AG10803 (cell line): ENCODE measurements around the gene INPP5A.

Experiments
- DNase-seq: peaks from one replicate; pipeline ENCODE4 v3.0.0; 2010; ENCODE audit warnings: low read depth
- H3K4me3 ChIP-seq: 2 replicates; pipeline ENCODE4 v1.5.1; 2011; ENCODE audit warnings: mild to moderate bottlenecking, low read length, control low read depth
- TF ChIP-seq, protein P1 (sequence below): conservative IDR thresholded peaks from 2 replicates; pipeline ENCODE4 v1.5.1; 2011; ENCODE audit warnings: mild to moderate bottlenecking, low read length, control low read depth, inconsistent platforms

Gene INPP5A

DNA sequence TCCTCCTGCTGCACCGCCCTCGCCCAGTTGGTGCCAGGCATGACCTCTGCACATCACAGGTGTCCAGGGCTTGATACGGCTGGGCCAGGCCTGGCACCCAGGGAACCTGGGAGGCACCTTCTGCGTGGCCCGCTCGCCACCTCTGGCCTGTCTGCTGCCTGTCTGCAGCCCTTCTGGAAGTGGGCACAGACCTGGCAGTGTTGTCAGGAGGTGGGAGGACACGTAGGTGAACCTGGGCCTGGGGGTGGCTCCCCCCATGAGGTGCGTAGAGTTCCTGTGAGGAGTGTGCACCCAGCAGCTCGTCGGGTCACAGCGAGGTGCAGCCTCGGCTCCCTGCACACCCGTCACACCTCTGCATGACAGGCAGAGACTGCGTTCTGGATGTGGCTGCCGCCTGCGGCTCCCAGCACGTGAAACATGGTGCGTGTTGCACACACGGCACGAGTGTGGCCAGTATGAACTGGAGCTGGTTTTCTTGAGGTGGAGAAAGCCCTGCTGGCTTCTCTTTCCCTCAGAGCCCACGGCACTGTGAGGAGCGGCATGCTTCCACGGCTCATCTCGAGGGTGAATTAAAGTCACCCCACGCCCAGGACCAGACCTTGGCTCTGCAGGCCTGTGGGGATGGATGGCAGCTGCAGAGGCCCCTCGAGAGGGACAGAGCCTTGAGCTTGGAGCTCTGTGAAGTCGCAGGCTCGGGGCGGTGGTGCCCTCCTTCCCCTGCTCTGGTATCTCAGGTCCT is 24.8 kb downstream of the INPP5A start:
- TF ChIP-seq, protein P1, sequence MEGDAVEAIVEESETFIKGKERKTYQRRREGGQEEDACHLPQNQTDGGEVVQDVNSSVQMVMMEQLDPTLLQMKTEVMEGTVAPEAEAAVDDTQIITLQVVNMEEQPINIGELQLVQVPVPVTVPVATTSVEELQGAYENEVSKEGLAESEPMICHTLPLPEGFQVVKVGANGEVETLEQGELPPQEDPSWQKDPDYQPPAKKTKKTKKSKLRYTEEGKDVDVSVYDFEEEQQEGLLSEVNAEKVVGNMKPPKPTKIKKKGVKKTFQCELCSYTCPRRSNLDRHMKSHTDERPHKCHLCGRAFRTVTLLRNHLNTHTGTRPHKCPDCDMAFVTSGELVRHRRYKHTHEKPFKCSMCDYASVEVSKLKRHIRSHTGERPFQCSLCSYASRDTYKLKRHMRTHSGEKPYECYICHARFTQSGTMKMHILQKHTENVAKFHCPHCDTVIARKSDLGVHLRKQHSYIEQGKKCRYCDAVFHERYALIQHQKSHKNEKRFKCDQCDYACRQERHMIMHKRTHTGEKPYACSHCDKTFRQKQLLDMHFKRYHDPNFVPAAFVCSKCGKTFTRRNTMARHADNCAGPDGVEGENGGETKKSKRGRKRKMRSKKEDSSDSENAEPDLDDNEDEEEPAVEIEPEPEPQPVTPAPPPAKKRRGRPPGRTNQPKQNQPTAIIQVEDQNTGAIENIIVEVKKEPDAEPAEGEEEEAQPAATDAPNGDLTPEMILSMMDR = no peak
- H3K4me3 ChIP-seq = no peak overlapping the region
- no peak for DNase-seq

- TF ChIP-seq, protein P1 = no peak
Observed at GRCh38 chr10:132562916-132563456, 25.4 kb downstream of the INPP5A start.

GRCh38 chr10:132563485-132564248 is 26.1 kb downstream of the INPP5A start:
- H3K4me3 ChIP-seq = no peak overlapping the region
- peak; percentile 44 for DNase-seq
- TF ChIP-seq, protein P1 = no peak

More at GRCh38 chr10:132562916-132563456, 25.4 kb downstream of the INPP5A start:
- no peak for DNase-seq
- no peak overlapping the region for H3K4me3 ChIP-seq

GRCh38 chr10:132564249-132564605 is 26.6 kb downstream of the INPP5A start:
- TF ChIP-seq, protein P1 = no peak
- no peak overlapping the region for H3K4me3 ChIP-seq

DNA sequence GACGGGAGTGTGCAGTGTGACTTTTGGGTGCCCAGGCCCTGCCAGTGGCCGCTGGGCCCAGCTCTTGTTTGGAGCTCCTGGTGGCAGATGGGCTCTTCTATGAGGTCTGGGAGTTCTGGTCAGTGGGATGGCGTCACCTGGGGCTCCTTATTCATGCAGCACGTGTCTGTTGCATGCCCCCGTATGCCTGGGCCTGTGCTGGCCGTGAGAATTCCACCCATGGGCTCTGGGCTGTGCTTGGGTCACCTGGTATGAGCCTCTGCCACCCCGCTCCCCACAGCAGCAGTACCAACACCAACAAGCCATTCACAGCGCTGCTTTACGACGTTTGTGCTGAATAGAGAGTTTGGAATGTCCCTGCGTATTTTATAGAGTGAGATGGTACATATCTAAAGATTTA is 27.1 kb downstream of the INPP5A start:
- TF ChIP-seq, protein P1 = no peak
- DNase-seq = no peak
- no peak overlapping the region for H3K4me3 ChIP-seq

More at GRCh38 chr10:132564249-132564605, 26.6 kb downstream of the INPP5A start:
- no peak for DNase-seq

- TF ChIP-seq, protein P1 = no peak
- DNase-seq = no peak
- no peak overlapping the region for H3K4me3 ChIP-seq
Observed at GRCh38 chr10:132565516-132566209, 28.1 kb downstream of the INPP5A start.
